Activated T-cell treated with anti-CD3 and anti-CD28 coated beads, Interleukin-2, amount 50 U/mL, for 24 hours (primary cell): ENCODE results near the gene TRMT6.

Source experiments
- DNase-seq: peaks from one replicate; pipeline ENCODE4 v3.0.0-alpha.2; 2020
- H3K27ac Mint-ChIP-seq: 2 replicates; pipeline ENCODE4 v1.8.0; 2020; ENCODE audit warnings: mild to moderate bottlenecking, mixed read lengths
- H3K27me3 Mint-ChIP-seq: 2 replicates; pipeline ENCODE4 v1.8.0; 2020; ENCODE audit warnings: mixed read lengths
- H3K36me3 Mint-ChIP-seq: 2 replicates; pipeline ENCODE4 v1.8.0; 2020; ENCODE audit warnings: low read depth, mixed read lengths
- H3K4me1 Mint-ChIP-seq: 2 replicates; pipeline ENCODE4 v1.8.0; 2020; ENCODE audit warnings: low read depth, mixed read lengths
- H3K4me3 Mint-ChIP-seq: 2 replicates; pipeline ENCODE4 v1.8.0; 2020; ENCODE audit warnings: mild to moderate bottlenecking, moderate library complexity, mixed read lengths
- H3K9me3 Mint-ChIP-seq: 2 replicates; pipeline ENCODE4 v1.8.0; 2020; ENCODE audit warnings: mixed read lengths

TRMT6 gene

GRCh38 chr20:5950271-5951031, at the start of gene TRMT6, which contains the start of gene MCM8:
Gene TRMT6, minus strand, starts transcription at chr20:5950533. Its CDS starts 128 bp downstream, at chr20:5950405.
Gene MCM8, plus strand, starts transcription at chr20:5950652. Its CDS starts 1,364 bp downstream, at chr20:5952016.
- peak within 1 kb of the TSS; percentile 99 for H3K27ac Mint-ChIP-seq
- H3K27me3 Mint-ChIP-seq = no peaks in the 10 kb centered on the region
- H3K9me3 Mint-ChIP-seq = no peaks in the 10 kb centered on the region
- H3K4me3 Mint-ChIP-seq = peak within 1 kb of the TSS; percentile 97
- peaks cover 96% of the 10 kb centered on the region for H3K36me3 Mint-ChIP-seq
- H3K4me1 Mint-ChIP-seq = peaks cover 56% of the 10 kb centered on the region
- peak; percentile 96 for DNase-seq

- no peak overlapping the region for H3K27ac Mint-ChIP-seq
- peaks cover 22% of the 10 kb centered on the region for H3K4me1 Mint-ChIP-seq
- no peak overlapping the region for H3K4me3 Mint-ChIP-seq
- H3K9me3 Mint-ChIP-seq = no peaks in the 10 kb centered on the region
- peaks cover 53% of the 10 kb centered on the region for H3K36me3 Mint-ChIP-seq
- no peak for DNase-seq
- no peaks in the 10 kb centered on the region for H3K27me3 Mint-ChIP-seq
Observed at GRCh38 chr20:5999783-6000182, 49.5 kb upstream of the TRMT6 start.

- DNase-seq = peak; percentile 36
- H3K9me3 Mint-ChIP-seq = no peaks in the 10 kb centered on the region
- H3K4me3 Mint-ChIP-seq = no peak overlapping the region
- H3K27me3 Mint-ChIP-seq = no peaks in the 10 kb centered on the region
- H3K36me3 Mint-ChIP-seq = peaks cover 73% of the 10 kb centered on the region
- H3K27ac Mint-ChIP-seq = peak overlapping the region; percentile 84
- peaks cover 20% of the 10 kb centered on the region for H3K4me1 Mint-ChIP-seq
Observed at GRCh38 chr20:5996765-5997164, 46.4 kb upstream of the TRMT6 start.

GRCh38 chr20:5991623-5992441, 41.5 kb upstream of the TRMT6 start:
- Mint-ChIP-seq H3K27ac (peak overlapping the region; percentile 1), H3K4me3 (no peak overlapping the region)

GRCh38 chr20:5990946-5991345, 40.6 kb upstream of the TRMT6 start:
- Mint-ChIP-seq H3K4me3 (no peak overlapping the region), H3K36me3 (peaks cover 89% of the 10 kb centered on the region), H3K27me3 (no peaks in the 10 kb centered on the region), H3K27ac (no peak overlapping the region), H3K9me3 (no peaks in the 10 kb centered on the region), H3K4me1 (peaks cover 9% of the 10 kb centered on the region)
- no peak for DNase-seq

More at GRCh38 chr20:5991623-5992441, 41.5 kb upstream of the TRMT6 start:
- Mint-ChIP-seq H3K27me3 (no peaks in the 10 kb centered on the region), H3K4me1 (peaks cover 15% of the 10 kb centered on the region), H3K9me3 (no peaks in the 10 kb centered on the region), H3K36me3 (peaks cover 85% of the 10 kb centered on the region)
- no peak for DNase-seq

GRCh38 chr20:5989539-5989938, 39.2 kb upstream of the TRMT6 start:
- Mint-ChIP-seq H3K36me3 (peaks cover 87% of the 10 kb centered on the region), H3K27me3 (no peaks in the 10 kb centered on the region), H3K27ac (no peak overlapping the region), H3K4me1 (no peaks in the 10 kb centered on the region), H3K4me3 (no peak overlapping the region), H3K9me3 (no peaks in the 10 kb centered on the region)
- DNase-seq = no peak

- Mint-ChIP-seq H3K9me3 (no peaks in the 10 kb centered on the region), H3K27me3 (no peaks in the 10 kb centered on the region), H3K4me3 (no peak overlapping the region), H3K27ac (no peak overlapping the region), H3K4me1 (no peaks in the 10 kb centered on the region), H3K36me3 (peaks cover 92% of the 10 kb centered on the region)
- DNase-seq = no peak
Observed at GRCh38 chr20:5987383-5987782, 37.0 kb upstream of the TRMT6 start.

GRCh38 chr20:5980720-5981538, 30.6 kb upstream of the TRMT6 start:
- H3K9me3 Mint-ChIP-seq = no peaks in the 10 kb centered on the region
- peaks cover 88% of the 10 kb centered on the region for H3K36me3 Mint-ChIP-seq
- H3K4me1 Mint-ChIP-seq = no peaks in the 10 kb centered on the region
- no peak for DNase-seq
- H3K4me3 Mint-ChIP-seq = no peak overlapping the region
- no peak overlapping the region for H3K27ac Mint-ChIP-seq
- H3K27me3 Mint-ChIP-seq = no peaks in the 10 kb centered on the region

GRCh38 chr20:5979801-5980200, 29.5 kb upstream of the TRMT6 start:
- Mint-ChIP-seq H3K4me1 (no peaks in the 10 kb centered on the region), H3K9me3 (no peaks in the 10 kb centered on the region), H3K27ac (no peak overlapping the region), H3K36me3 (peaks cover 90% of the 10 kb centered on the region), H3K27me3 (no peaks in the 10 kb centered on the region), H3K4me3 (no peak overlapping the region)
- DNase-seq = no peak

- Mint-ChIP-seq H3K4me3 (no peak overlapping the region), H3K27me3 (no peaks in the 10 kb centered on the region), H3K36me3 (peaks cover 90% of the 10 kb centered on the region), H3K4me1 (no peaks in the 10 kb centered on the region), H3K27ac (no peak overlapping the region), H3K9me3 (no peaks in the 10 kb centered on the region)
- DNase-seq = no peak
Observed at GRCh38 chr20:5977975-5978374, 27.6 kb upstream of the TRMT6 start.

GRCh38 chr20:5977223-5977622, 26.9 kb upstream of the TRMT6 start:
- H3K4me3 Mint-ChIP-seq = no peak overlapping the region
- peaks cover 90% of the 10 kb centered on the region for H3K36me3 Mint-ChIP-seq
- DNase-seq = no peak
- H3K27me3 Mint-ChIP-seq = no peaks in the 10 kb centered on the region
- H3K27ac Mint-ChIP-seq = no peak overlapping the region
- H3K4me1 Mint-ChIP-seq = no peaks in the 10 kb centered on the region
- H3K9me3 Mint-ChIP-seq = no peaks in the 10 kb centered on the region

GRCh38 chr20:5975778-5976177, 25.4 kb upstream of the TRMT6 start:
- Mint-ChIP-seq H3K36me3 (peaks cover 91% of the 10 kb centered on the region), H3K4me1 (no peaks in the 10 kb centered on the region), H3K4me3 (no peak overlapping the region), H3K27ac (no peak overlapping the region), H3K9me3 (no peaks in the 10 kb centered on the region), H3K27me3 (no peaks in the 10 kb centered on the region)
- no peak for DNase-seq

GRCh38 chr20:5974531-5974930, 24.2 kb upstream of the TRMT6 start:
- no peaks in the 10 kb centered on the region for H3K27me3 Mint-ChIP-seq
- no peak overlapping the region for H3K4me3 Mint-ChIP-seq
- no peaks in the 10 kb centered on the region for H3K9me3 Mint-ChIP-seq
- H3K27ac Mint-ChIP-seq = no peak overlapping the region
- no peaks in the 10 kb centered on the region for H3K4me1 Mint-ChIP-seq
- no peak for DNase-seq
- H3K36me3 Mint-ChIP-seq = peaks cover 95% of the 10 kb centered on the region

- Mint-ChIP-seq H3K36me3 (peaks cover 95% of the 10 kb centered on the region), H3K27ac (no peak overlapping the region), H3K4me3 (no peak overlapping the region), H3K4me1 (no peaks in the 10 kb centered on the region), H3K9me3 (no peaks in the 10 kb centered on the region), H3K27me3 (no peaks in the 10 kb centered on the region)
- DNase-seq = no peak
Observed at GRCh38 chr20:5973971-5974370, 23.6 kb upstream of the TRMT6 start.
